Fibroblast of the aortic adventitia (primary cell): ENCODE results near the gene MMADHC. TPM values are rescaled to one million over a fixed set of nuclear protein-coding genes. Genes with fewer than 3 reads are reported as not detected.
A peak's percentile ranks its signal among the peaks of the same experiment; 100 is the strongest.

ENCODE experiments used
- DNase-seq: peaks from one replicate; pipeline ENCODE4 v3.0.0-alpha.2; 2010; ENCODE audit warnings: low read depth
- H3K4me3 ChIP-seq: 2 replicates; pipeline ENCODE4 v1.5.1; 2011; ENCODE audit warnings: low read depth, mild to moderate bottlenecking, control low read depth, low read length, moderate library complexity
- total RNA-seq: library from RNA; depleted of rRNA; stranded (reverse); fragments of >200 nt; gene quantifications from 2 replicates; pipeline ENCODE4 v1.2.3, GENCODE V29; 2012; ENCODE audit warnings: low replicate concordance
- TF ChIP-seq, protein P1 (sequence below): IDR thresholded peaks from 2 replicates; pipeline ENCODE4 v1.5.1; 2011; ENCODE audit warnings: mild to moderate bottlenecking, low read length, control low read depth, inconsistent platforms; ENCODE audit not compliant: insufficient read depth

The MMADHC gene
- total RNA-seq, 1 donor, result 169 TPM

DNA sequence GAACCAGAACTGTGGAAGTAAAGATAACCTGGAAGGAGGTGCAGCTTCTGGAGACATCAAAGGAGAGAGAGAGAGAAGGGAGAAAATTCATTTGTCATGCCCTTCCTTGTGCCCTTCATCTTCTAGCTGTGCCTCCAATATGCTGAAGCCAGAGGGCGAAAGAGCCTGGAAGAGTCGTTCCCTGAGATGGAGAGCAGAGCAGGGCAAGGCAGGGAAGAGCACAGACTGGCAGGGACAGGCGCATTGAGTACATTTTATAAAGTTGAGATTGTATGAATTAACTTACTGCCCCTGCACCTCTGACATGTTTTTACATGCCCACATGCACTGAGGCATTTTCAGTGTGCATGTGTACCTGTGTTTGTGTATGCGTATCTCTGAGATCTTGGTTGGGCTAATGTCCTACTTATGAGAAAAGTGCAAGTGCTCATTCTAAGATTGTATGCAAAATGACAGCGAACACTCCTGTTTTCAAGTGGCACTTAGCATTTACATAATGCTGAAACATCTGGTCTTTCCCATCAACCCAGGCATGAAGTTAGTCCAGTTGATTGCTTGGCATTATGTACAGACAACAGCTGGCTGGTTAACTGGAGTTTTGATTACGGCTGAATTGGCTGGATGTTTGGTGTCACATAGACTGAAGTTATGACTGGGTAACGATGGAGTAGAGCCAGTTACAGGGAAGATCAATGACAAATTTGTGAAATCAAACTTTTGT, 23.7 kb upstream of the MMADHC start:
- TF ChIP-seq, protein P1, sequence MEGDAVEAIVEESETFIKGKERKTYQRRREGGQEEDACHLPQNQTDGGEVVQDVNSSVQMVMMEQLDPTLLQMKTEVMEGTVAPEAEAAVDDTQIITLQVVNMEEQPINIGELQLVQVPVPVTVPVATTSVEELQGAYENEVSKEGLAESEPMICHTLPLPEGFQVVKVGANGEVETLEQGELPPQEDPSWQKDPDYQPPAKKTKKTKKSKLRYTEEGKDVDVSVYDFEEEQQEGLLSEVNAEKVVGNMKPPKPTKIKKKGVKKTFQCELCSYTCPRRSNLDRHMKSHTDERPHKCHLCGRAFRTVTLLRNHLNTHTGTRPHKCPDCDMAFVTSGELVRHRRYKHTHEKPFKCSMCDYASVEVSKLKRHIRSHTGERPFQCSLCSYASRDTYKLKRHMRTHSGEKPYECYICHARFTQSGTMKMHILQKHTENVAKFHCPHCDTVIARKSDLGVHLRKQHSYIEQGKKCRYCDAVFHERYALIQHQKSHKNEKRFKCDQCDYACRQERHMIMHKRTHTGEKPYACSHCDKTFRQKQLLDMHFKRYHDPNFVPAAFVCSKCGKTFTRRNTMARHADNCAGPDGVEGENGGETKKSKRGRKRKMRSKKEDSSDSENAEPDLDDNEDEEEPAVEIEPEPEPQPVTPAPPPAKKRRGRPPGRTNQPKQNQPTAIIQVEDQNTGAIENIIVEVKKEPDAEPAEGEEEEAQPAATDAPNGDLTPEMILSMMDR, result peak; percentile 27
- H3K4me3 ChIP-seq, result no peak overlapping the region
- no peak for DNase-seq

DNA sequence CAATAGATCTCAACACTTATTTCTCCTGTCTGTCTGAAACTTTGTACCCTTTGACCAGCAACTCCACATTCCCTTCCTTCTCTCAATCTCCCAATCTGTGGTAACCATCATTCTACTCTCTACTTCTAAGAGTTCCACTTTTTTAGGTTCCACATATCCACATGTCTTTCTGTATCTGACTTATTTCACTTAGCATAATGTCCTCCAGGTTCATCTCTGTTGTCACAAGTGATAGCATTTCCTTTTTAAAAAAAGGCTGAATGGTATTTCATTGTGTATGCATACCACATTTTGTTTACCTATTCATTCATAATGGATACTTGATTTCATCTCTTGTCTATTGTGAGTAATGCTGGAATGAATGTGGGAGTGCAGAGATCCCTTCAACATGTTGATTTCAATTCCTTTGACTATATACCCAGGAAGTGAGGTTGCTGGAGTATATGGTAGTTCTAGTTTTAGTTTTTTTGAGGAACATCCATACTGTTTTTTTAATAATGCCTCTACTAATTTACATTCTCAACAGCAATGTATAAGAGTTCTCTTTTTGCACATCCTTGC, 18.8 kb upstream of the MMADHC start:
- H3K4me3 ChIP-seq, result no peak overlapping the region
- DNase-seq, result no peak
- TF ChIP-seq, protein P1, result no peak

DNA sequence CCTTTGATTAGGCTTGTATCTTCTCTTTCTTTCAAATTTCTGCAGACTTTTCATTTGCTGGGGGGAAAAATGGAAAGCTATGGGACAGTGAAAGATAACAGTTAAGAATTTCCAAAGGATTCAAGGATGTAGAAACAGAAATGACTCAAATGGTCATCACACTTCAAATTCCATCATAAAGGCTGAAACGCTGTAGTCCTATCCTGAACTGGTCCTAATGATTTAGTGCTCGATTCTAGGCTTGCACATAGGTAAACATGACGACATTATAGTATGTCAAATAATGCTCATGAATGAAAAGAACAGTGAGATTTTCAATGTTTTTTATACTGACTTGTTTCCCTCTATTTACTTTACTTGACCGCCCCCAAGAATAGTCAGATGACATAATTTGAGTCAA, 15.7 kb upstream of the MMADHC start:
- no peak overlapping the region for H3K4me3 ChIP-seq
- TF ChIP-seq, protein P1, result no peak
- no peak for DNase-seq

DNA sequence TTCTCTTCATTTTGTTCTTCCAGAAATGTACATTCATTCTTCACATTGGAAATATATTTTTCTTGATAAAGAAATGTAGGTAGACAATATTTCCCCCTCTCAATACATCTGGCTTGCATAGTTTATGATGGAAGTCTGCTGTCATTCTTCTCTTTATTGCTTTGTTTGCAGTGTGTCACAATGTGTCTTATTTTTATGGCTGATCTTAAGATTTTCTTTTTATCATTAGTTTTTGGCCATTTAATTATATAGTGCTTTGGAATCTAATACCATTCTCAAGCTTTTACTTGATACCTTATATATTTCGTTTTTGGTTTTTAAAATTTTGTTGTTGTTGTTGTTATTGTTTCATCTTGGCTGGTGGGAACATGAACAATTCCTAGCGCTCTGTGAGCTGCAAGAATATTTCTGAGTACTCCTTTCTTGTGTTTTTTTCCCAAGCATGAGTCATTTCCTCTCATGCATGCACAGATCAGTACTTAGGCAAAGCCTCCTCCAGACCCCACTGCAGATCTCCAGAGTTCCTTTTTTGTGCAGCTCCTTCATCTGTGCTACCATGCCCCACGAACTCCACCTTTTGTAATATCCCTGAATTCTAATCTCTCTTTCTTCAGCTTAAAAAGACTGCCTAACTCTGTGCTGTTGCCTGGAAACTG, 13.7 kb upstream of the MMADHC start:
- peak; percentile 45 for DNase-seq
- TF ChIP-seq, protein P1, result no peak
- no peak overlapping the region for H3K4me3 ChIP-seq

DNA sequence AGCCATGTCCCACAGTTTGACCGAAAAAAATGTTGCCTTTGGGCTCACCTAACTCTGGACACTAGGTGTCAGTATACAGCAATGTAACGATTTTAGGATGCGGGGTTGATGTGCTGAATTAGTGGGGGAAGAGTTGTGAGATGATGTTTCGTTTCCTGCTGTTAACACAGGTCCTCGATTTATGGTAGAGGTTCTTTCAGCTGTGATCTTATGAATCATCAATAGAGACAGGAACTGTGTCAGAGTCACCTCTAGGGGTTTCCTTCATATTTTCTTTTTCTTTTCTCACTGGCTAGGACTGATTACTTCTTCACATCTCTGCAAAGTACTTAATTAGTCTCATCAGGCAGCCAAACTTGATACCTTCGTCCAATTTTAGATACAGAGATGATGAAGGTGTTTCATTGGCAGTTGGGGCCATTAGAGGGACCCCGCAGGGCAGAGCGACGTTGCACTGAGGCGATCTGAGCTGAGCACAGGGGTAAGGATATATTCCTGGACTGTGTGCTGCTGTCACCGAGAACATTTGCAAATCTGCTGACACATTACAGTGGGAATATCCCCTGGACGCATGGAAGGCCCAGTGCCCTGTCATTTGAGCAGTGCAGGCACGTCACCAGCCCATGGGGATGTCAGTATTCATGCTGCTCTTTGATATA, 10.2 kb upstream of the MMADHC start:
- peak; percentile 92 for DNase-seq
- peak overlapping the region; percentile 38 for H3K4me3 ChIP-seq
- TF ChIP-seq, protein P1, result peak; percentile 80

DNA sequence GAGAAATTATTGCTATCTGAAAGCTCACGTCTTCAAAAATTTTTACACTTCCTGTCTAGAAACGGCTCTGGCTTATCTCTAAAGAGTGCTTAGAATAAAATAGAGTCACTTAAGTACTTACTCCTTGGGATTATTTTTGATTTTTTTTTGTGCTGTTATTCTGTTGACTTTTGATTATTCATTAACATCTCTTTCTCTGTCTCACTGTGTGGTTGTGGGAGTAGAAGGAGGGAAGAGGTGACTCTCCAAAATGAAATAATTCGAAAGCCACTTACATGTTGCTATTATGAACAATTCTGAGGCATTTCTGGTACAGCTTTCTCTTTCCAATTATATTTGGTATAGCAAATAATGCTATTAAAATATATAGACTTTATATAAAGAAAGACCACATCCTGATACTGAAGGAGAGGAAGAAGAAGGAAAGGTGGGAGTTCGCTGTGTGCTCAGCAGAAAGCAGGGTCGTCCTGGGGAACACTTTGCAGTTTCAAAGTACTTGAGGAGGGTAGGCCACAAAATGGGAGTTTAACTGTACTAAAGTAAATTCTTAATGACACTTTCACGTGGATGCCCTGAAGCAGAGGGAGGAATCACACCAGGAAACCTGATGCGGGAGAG, 9.6 kb upstream of the MMADHC start:
- TF ChIP-seq, protein P1, result no peak
- no peak overlapping the region for H3K4me3 ChIP-seq
- no peak for DNase-seq
